Right lobe of liver (tissue), 4 donors: ENCODE data around the gene RAB28.

Source experiments
- CTCF ChIP-seq, 4 donors: fragments of 200-600 bp in 3 of 4; fragments of 450-650 bp in 1 of 4; IDR thresholded peaks; one replicate each; pipeline versions ENCODE4 v1.5.1 to v1.8.0; 2016 to 2022; ENCODE audit warnings: antibody characterized with exemption in 4 of 4, mild to moderate bottlenecking in 2 of 4
- POLR2A ChIP-seq: fragments of 450-650 bp; IDR thresholded peaks from one replicate; pipeline ENCODE4 v1.6.1; 2017; ENCODE audit warnings: antibody characterized with exemption, mild to moderate bottlenecking
- donor health status: DM: no; HTN: no; CAD: no.
- donor health status: DM: no; HTN: no; CAD: no.
- donor health status: DM: no; HTN: yes; CAD: no.

GRCh38 chr4:13340672-13341071 is 143.5 kb downstream of the RAB28 start:
- TF ChIP-seq POLR2A (no peak), CTCF (IDR thresholded peaks at IDR 0.05) (no peak)
